HepG2 (cell line): ENCODE data around the gene DOCK9. TPM values are rescaled to one million over a fixed set of nuclear protein-coding genes. Genes with fewer than 3 reads are reported as not detected.

Source experiments
- ATAC-seq: fragments of 200-7000 bp; cut with Tn5 transposase; 3 replicates; pipeline ENCODE4 v1.9.1; 2020; ENCODE audit warnings: mild to moderate bottlenecking, moderate library complexity
- BruUV-seq: library from RNA; stranded (reverse); fragments of 400-500 nt; replicated peaks from 2 replicates; lab custom pipeline; 2021; lab: Mats Ljungman, UMichigan
- CTCF ChIA-PET: fragments of 300-600 bp; formaldehyde crosslinking; extraction: SDS; loops from one replicate; lab custom pipeline; 2021; ENCODE audit warnings: low total read pairs, inconsistent platforms, low intra/inter-chr PET ratio; lab: Yijun Ruan, JAX
- POLR2A ChIA-PET: fragments of 350-600 bp; sonication (Branson Sonifier 250); formaldehyde crosslinking; loops from one replicate; lab custom pipeline; 2020; ENCODE audit warnings: antibody characterized with exemption, inconsistent platforms; lab: Yijun Ruan, JAX
- DNase-seq: peaks from one replicate; pipeline ENCODE4 v3.0.0-alpha.2; 2015; ENCODE audit warnings: low spot score
- FAIRE-seq: peaks from 3 replicates; lab custom pipeline; 2011; peaks lifted over from hg19 to GRCh38; lab: Jason Lieb, UNC
- H2AFZ ChIP-seq: one replicate; pipeline ENCODE4 v1.6.1; 2011; ENCODE audit warnings: low read length, inconsistent platforms
- H3K27ac ChIP-seq: fragments of 300-600 bp; 3 replicates; pipeline ENCODE4 v1.8.0; 2011; ENCODE audit warnings: mixed run types, mild to moderate bottlenecking, mixed read lengths, low read length, inconsistent platforms; ENCODE audit not compliant: insufficient read depth; ENCODE audit errors: extremely low read length
- H3K27me3 ChIP-seq, 2 experiments: fragments of 200-600 bp in 1 of 2; 2 replicates in 1 of 2; 3 replicates in 1 of 2; pipeline versions ENCODE4 v1.6.0 to v1.8.0; 2011; ENCODE audit warnings: low read length in 2 of 2, mild to moderate bottlenecking in 2 of 2, moderate library complexity in 2 of 2, inconsistent platforms in 1 of 2; ENCODE audit not compliant: insufficient read depth in 2 of 2, control insufficient read depth in 1 of 2
- H3K36me3 ChIP-seq, 2 experiments: fragments of 200-600 bp in 1 of 2; replicated peaks in 1 of 2; 2 replicates in 1 of 2; 3 replicates in 1 of 2; pipeline versions ENCODE4 v1.5.1 to v1.8.0; 2011; ENCODE audit warnings: low read length in 2 of 2, inconsistent platforms in 1 of 2; ENCODE audit not compliant: insufficient read depth in 2 of 2, control insufficient read depth in 1 of 2
- H3K4me1 ChIP-seq: 2 replicates; pipeline ENCODE4 v1.5.1; 2012; ENCODE audit warnings: low read length, inconsistent platforms; ENCODE audit not compliant: insufficient read depth
- H3K4me2 ChIP-seq: 2 replicates; pipeline ENCODE4 v1.6.0; 2011; ENCODE audit warnings: low read depth, low read length, inconsistent platforms
- H3K4me3 ChIP-seq, 3 experiments: fragments of 200-600 bp in 1 of 3; sonication (generic), shearing (Covaris generic) in 1 of 3; replicated peaks in 1 of 3; 2 replicates each; pipeline ENCODE4 v1.5.1; 2011 to 2016; ENCODE audit warnings: low read length in 3 of 3, inconsistent platforms in 2 of 3, low read depth in 2 of 3, mild to moderate bottlenecking in 2 of 3, control low read depth in 1 of 3, mixed read lengths in 1 of 3; ENCODE audit not compliant: insufficient read depth in 1 of 3
- H3K79me2 ChIP-seq: one replicate; pipeline ENCODE4 v1.6.1; 2011; ENCODE audit warnings: low read length, inconsistent platforms; ENCODE audit not compliant: insufficient read depth
- H3K9ac ChIP-seq: 2 replicates; pipeline ENCODE4 v1.6.0; 2011; ENCODE audit warnings: mild to moderate bottlenecking, low read depth, low read length, inconsistent platforms; ENCODE audit not compliant: insufficient read depth
- H3K9me3 ChIP-seq: 2 replicates; pipeline ENCODE4 v1.5.1; 2012; ENCODE audit warnings: mild to moderate bottlenecking, low read length
- H4K20me1 ChIP-seq: 2 replicates; pipeline ENCODE4 v1.6.0; 2011; ENCODE audit warnings: inconsistent platforms, mild to moderate bottlenecking, low read length, moderate library complexity; ENCODE audit not compliant: insufficient read depth
- ARHGAP35 ChIP-seq: sonication (generic); formaldehyde crosslinking; IDR thresholded peaks from 2 replicates; pipeline ENCODE4 v1.9.0; 2022; ENCODE audit warnings: mild to moderate bottlenecking, inconsistent platforms, moderate library complexity, missing genetic modification reagents, borderline replicate concordance
- CEBPB ChIP-seq: IDR thresholded peaks from 2 replicates; pipeline ENCODE4 v1.6.1; 2011; ENCODE audit warnings: low read depth, low read length, improper control_type of control experiment, borderline replicate concordance
- CEBPG ChIP-seq: IDR thresholded peaks from 2 replicates; pipeline ENCODE4 v1.6.1; 2016
- GFI1 ChIP-seq: sonication (generic); formaldehyde crosslinking; IDR thresholded peaks from 2 replicates; pipeline ENCODE4 v1.5.0; 2020; ENCODE audit warnings: missing genetic modification reagents, mild to moderate bottlenecking, borderline replicate concordance
- HNF4G ChIP-seq, 2 experiments: sonication (generic) in 1 of 2; formaldehyde crosslinking in 1 of 2; IDR thresholded peaks; 2 replicates each; pipeline versions ENCODE4 v1.4.0 to v1.6.1; 2011 to 2020; ENCODE audit warnings: borderline replicate concordance in 2 of 2, low read depth in 2 of 2, mild to moderate bottlenecking in 2 of 2, low read length in 1 of 2, missing genetic modification reagents in 1 of 2, moderate library complexity in 1 of 2
- MED1 ChIP-seq: sonication (generic); formaldehyde crosslinking; IDR thresholded peaks from 2 replicates; pipeline ENCODE4 v1.4.0; 2020; ENCODE audit warnings: missing genetic modification reagents
- NCOR1 ChIP-seq: fragments of 200-600 bp; sonication (generic); IDR thresholded peaks from 2 replicates; pipeline ENCODE4 v1.7.0; 2017; ENCODE audit warnings: antibody characterized with exemption, low read length, borderline replicate concordance
- PCBP2 ChIP-seq: fragments of 200-400 bp; formaldehyde crosslinking; optimal IDR thresholded peaks from 2 replicates; pipeline ENCODE3; 2018; ENCODE audit warnings: low read length, low read depth; ENCODE audit not compliant: poor library complexity, severe bottlenecking
- SMAD3 ChIP-seq: sonication (generic); formaldehyde crosslinking; IDR thresholded peaks from 2 replicates; pipeline ENCODE4 v1.4.0; 2020; ENCODE audit warnings: missing genetic modification reagents
- SMAD9 ChIP-seq: sonication (generic); formaldehyde crosslinking; IDR thresholded peaks from 2 replicates; pipeline ENCODE4 v1.5.1; 2020; ENCODE audit warnings: mild to moderate bottlenecking, missing genetic modification reagents
- TCF7 ChIP-seq: sonication (generic); IDR thresholded peaks from 2 replicates; pipeline ENCODE4 v1.6.1; 2016; ENCODE audit warnings: antibody characterized with exemption, low read depth
- ZEB1 ChIP-seq: IDR thresholded peaks from 2 replicates; pipeline ENCODE4 v1.6.1; 2012; ENCODE audit warnings: mild to moderate bottlenecking, low read depth, inconsistent platforms; ENCODE audit not compliant: insufficient replicate concordance
- ZFY ChIP-seq: sonication (generic); formaldehyde crosslinking; IDR thresholded peaks from 2 replicates; pipeline ENCODE4 v1.4.0; 2020; ENCODE audit warnings: missing genetic modification reagents
- ZNF354B ChIP-seq: sonication (generic); formaldehyde crosslinking; IDR thresholded peaks from 2 replicates; pipeline ENCODE4 v1.8.0; 2022; ENCODE audit warnings: mild to moderate bottlenecking, missing genetic modification reagents
- ZSCAN22 ChIP-seq: sonication (generic); formaldehyde crosslinking; IDR thresholded peaks from 2 replicates; pipeline ENCODE4 v1.4.0; 2020; ENCODE audit warnings: mild to moderate bottlenecking, missing genetic modification reagents
- ZUFSP ChIP-seq: sonication (generic); formaldehyde crosslinking; IDR thresholded peaks from 2 replicates; pipeline ENCODE4 v1.9.0; 2021; ENCODE audit warnings: missing genetic modification reagents, mild to moderate bottlenecking, borderline replicate concordance
- WGBS: methylation state at CpG from one replicate; pipeline ENCODE4 v1.1.6; 2017; ENCODE audit warnings: low lambda C conversion rate; 5-methylcytosine and 5-hydroxymethylcytosine counted together
- in situ Hi-C: cut with HindIII; loops from 2 replicates; pipeline ENCODE4 v1.10.0; 2017; ENCODE audit warnings: low pct_unique_long_range_greater_than_20kb; ENCODE audit not compliant: extremely low pct_ligation_motif_present
- intact Hi-C: fragments of 100-400 bp; cut with micrococcal nuclease; formaldehyde crosslinking; loops from one replicate; pipeline ENCODE4 v1.10.0; 2022; ENCODE audit not compliant: unreplicated experiment
- polyA plus RNA-seq, 8 experiments: library from polyadenylated mRNA; depleted of rRNA in 3 of 8; stranded (reverse) in 7 of 8; unstranded in 1 of 8; fragments of >200 nt; fragmentation: Illumina TruSeq in 4 of 8; extraction: Trizol in 4 of 8; gene quantifications; 2 replicates each; pipeline versions ENCODE4 v1.2.1 to v1.2.3, GENCODE V29; 2011 to 2016; ENCODE audit warnings: low read depth in 4 of 8, missing spikeins in 1 of 8, mixed read lengths in 1 of 8; ENCODE audit not compliant: insufficient read depth in 1 of 8
- total RNA-seq, 5 experiments: library from RNA; depleted of rRNA; stranded (reverse); fragments of >200 nt; fragmentation: Illumina TruSeq; extraction: Trizol; gene quantifications; 2 replicates each; pipeline ENCODE4 v1.2.3, GENCODE V29; 2016; ENCODE audit warnings: low read depth in 1 of 5
- TF ChIP-seq, protein P1 (sequence below): sonication (generic); formaldehyde crosslinking; IDR thresholded peaks from 2 replicates; pipeline ENCODE4 v1.8.1; 2023; ENCODE audit warnings: mild to moderate bottlenecking, missing genetic modification reagents, borderline replicate concordance

The DOCK9 gene
- total and polyA plus RNA-seq, 2 of the 13 experiments (the other 11 are each of a cell fraction or from before 2014, with no cell fraction given), result 0.44 to 0.97 TPM

GRCh38 chr13:98768522-98768921 is 209.3 kb downstream of the DOCK9 start:
- intact Hi-C loops, result no loop called here
- in situ Hi-C loops, result no loop called here
- ChIA-PET CTCF (no interaction called here), POLR2A (no interaction called here)
- WGBS, result 47% methylated on average over 4 of the region's 4 CpGs
- no peaks in the 10 kb centered on the region for H3K36me3 ChIP-seq
- no peak overlapping the region for H3K27ac ChIP-seq
- ATAC-seq (no peak), DNase-seq (no peak), FAIRE-seq (no peak)
- no peak overlapping the region for H3K4me2 ChIP-seq
- no peak overlapping the region for H2AFZ ChIP-seq
- peaks cover 14% of the 10 kb centered on the region; the same call in 1 of the 2 replicates for H3K4me1 ChIP-seq
- H3K9ac ChIP-seq, result no peak overlapping the region
- peaks cover 1 to 41% of the 10 kb centered on the region in 2 experiments; a peak in 3 of 5 replicates for H3K27me3 ChIP-seq
- TF ChIP-seq CEBPB (peak; percentile 94), ZNF354B (CRISPR knock-in tag) (no peak), HNF4G (IDR thresholded peaks at IDR 0.05; ENCODE audit: borderline replicate concordance, low read depth, low read length) (no peak), HNF4G (CRISPR knock-in tag; IDR thresholded peaks at IDR 0.05; ENCODE audit: borderline replicate concordance, low read depth) (no peak), CEBPG (CRISPR knock-in tag) (0 out of 2 replicates have a peak, but pooled peaks have one; percentile 17), ZSCAN22 (no peak)
- no peak overlapping the region for H3K4me3 ChIP-seq
- no peaks in the 10 kb centered on the region for H4K20me1 ChIP-seq
- H3K9me3 ChIP-seq, result no peaks in the 10 kb centered on the region
- BruUV-seq, result no TSS peak
- H3K79me2 ChIP-seq, result no peaks in the 10 kb centered on the region

GRCh38 chr13:98766697-98767096 is 211.2 kb downstream of the DOCK9 start:
- WGBS, result 29% methylated on average over 7 of the region's 11 CpGs
- FAIRE-seq, result no peak
- H3K27ac ChIP-seq, result no peak overlapping the region
- ChIA-PET POLR2A (no interaction called here), CTCF (no interaction called here)
- no peak overlapping the region for H3K4me3 ChIP-seq
- no peak for ATAC-seq
- H4K20me1 ChIP-seq, result no peaks in the 10 kb centered on the region
- DNase-seq, result no peak
- peaks cover 7 to 49% of the 10 kb centered on the region in 2 experiments; a peak in 4 of 5 replicates for H3K27me3 ChIP-seq
- H3K79me2 ChIP-seq, result no peaks in the 10 kb centered on the region
- TF ChIP-seq MED1, result no peak
- no peak for TF ChIP-seq SMAD3 (CRISPR knock-in tag)
- no peak for TF ChIP-seq GFI1 (CRISPR knock-in tag)
- no peak for TF ChIP-seq ZEB1
- no peak for TF ChIP-seq TCF7
- TF ChIP-seq, protein P1, sequence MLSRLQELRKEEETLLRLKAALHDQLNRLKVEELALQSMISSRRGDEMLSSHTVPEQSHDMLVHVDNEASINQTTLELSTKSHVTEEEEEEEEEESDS (CRISPR knock-in tag), result no peak
- no peak for TF ChIP-seq NCOR1
- TF ChIP-seq ARHGAP35 (CRISPR knock-in tag), result no peak
- TF ChIP-seq ZFY (CRISPR knock-in tag), result no peak
- no peak for TF ChIP-seq PCBP2
- no peak for TF ChIP-seq ZUFSP (CRISPR knock-in tag)
- TF ChIP-seq SMAD9, result no peak
- intact Hi-C loops (no loop called here), in situ Hi-C loops (no loop called here)
- no peak overlapping the region for H2AFZ ChIP-seq
- H3K9me3 ChIP-seq, result no peaks in the 10 kb centered on the region
- H3K4me1 ChIP-seq, result peaks cover 8% of the 10 kb centered on the region
- H3K36me3 ChIP-seq, result no peaks in the 10 kb centered on the region
- H3K9ac ChIP-seq, result no peak overlapping the region
- no TSS peak for BruUV-seq
- no peak overlapping the region for H3K4me2 ChIP-seq
